HG03045 (cell line): ENCODE measurements around the gene ERAP2.
"Not testable (repeated sequence)": the region's sequence is repeated elsewhere in the genome, so short reads cannot be mapped to it uniquely, and the experiment has no call there.

Experiments
- ATAC-seq: cut with Tn5 transposase; IDR thresholded peaks from one replicate; pipeline ENCODE4 v1.9.1; 2021; ENCODE audit warnings: mild to moderate bottlenecking, moderate library complexity; ENCODE audit not compliant: unreplicated experiment

ERAP2 gene

DNA sequence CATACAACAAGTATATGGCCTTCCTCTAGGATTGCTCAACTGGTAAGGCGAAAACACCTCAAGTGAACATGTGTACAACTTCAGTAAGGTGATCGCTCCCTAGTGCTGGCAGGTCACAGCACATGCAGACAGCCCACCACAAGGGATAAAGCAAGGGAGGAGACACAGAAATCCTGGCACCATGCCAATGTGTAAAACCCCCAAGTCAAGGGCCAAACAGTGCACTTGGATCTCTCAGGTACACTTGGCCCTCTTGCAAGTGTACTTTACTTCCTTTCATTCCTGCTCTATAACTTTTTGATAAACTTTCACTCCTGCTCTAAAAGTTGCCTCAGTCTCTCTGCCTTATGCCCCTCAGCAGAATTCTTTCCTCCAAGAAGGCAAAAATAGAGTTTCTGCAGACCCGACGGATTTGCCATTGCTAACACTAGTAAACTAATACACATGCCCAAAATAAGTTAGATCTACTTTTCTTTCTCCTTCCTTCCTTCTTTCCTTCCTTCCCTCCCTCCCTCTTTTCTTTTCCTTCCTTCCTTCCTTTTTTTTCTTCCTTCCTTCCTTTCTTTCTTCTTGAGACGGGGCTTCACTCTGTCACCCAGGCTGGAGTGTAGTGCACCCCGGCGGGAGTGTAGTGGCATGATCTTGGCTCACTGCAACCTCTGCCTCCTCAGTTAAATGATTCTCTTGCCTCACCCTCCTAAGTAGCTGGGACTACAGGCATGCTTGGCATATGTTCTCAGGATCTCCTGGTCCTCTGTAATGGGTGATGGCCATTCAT lies 52.8 kb downstream of the ERAP2 start:
- no peak for ATAC-seq

- ATAC-seq, result no peak
Measured at GRCh38 chr5:96930058-96930457, 53.8 kb downstream of the ERAP2 start.

GRCh38 chr5:96930589-96930988 lies 54.3 kb downstream of the ERAP2 start:
- no peak for ATAC-seq

GRCh38 chr5:96931037-96931436 lies 54.7 kb downstream of the ERAP2 start:
- not testable (repeated sequence) for ATAC-seq

DNA sequence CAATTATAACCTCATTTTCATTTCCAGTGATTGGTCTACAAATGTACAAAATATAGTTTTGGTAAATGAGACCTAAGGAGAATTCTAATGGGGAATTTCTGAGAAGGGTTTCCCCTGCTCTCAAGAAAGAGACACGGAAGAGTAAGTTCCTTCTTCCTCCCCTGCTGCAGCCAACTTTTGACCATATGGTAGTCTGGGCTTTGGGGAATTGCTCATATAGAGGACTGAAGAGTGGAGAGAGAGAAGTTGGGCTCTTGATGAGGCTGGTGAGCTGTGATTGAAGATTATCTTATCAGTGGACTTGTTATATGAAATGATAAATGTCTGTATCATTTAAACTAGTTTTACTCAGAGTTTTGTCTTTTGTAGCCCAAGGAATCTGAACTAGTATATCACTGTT lies 55.3 kb downstream of the ERAP2 start:
- ATAC-seq, result no peak

DNA sequence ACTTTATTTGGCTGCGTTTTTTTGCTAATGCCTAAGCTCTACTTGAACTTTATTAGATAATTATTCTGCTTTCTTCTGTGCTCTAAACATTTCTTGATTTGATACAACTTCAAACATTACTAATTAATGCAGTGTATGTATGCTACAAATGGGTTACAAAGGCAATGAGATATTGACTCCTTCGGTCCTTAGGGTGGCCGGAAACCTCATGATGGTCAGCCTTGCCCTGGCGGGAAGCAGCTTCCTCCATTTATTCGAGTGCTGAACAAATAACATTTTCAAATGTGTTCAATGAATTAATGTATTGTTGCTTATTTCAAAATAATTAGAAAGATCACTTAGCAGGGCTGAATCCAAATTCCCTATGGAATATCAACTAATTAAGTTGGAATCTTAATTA lies 55.7 kb downstream of the ERAP2 start:
- ATAC-seq, result no peak

DNA sequence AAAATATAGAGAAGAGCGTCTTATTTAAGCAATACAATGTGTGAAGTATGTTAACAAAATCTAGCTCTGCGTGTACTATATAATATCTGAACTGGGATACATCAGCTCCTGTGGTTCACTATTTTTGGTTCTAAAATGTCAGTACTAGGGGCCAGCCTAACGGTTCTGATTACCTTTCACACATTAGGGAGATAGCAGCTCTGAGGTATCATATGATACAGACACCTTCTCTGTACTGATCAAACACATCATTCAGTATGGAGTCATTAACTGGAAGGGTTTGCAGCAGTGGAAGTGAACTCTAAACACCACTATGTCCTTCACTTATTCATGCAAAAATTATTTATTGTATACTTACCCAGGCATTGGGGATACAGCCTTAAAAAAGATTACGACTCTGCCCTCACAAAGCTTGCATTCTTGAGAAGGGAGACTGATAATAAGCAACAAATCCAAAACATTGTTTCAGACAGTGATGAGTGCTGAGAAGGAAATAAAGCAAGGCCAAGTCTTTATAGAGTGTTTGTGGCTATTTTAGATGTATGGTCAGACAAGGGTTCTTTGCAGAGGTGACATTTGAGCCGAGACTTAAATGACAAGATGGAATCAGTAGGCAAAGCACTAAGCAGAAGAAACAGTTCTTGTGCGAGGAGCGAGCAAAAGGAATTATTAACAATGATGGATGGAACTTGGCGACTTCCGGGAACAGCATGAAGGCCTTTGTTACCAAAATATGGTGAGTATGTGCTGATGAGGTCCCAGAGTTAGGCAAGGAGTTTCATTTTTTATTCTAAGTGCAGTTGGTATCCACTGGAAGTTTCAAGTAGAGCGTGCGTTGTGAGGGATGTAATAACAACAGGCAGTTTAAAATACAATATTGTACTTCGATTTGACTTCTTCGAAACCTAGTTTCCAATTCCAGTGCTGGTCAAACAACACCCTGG lies 57.7 kb downstream of the ERAP2 start:
- ATAC-seq, result no peak

DNA sequence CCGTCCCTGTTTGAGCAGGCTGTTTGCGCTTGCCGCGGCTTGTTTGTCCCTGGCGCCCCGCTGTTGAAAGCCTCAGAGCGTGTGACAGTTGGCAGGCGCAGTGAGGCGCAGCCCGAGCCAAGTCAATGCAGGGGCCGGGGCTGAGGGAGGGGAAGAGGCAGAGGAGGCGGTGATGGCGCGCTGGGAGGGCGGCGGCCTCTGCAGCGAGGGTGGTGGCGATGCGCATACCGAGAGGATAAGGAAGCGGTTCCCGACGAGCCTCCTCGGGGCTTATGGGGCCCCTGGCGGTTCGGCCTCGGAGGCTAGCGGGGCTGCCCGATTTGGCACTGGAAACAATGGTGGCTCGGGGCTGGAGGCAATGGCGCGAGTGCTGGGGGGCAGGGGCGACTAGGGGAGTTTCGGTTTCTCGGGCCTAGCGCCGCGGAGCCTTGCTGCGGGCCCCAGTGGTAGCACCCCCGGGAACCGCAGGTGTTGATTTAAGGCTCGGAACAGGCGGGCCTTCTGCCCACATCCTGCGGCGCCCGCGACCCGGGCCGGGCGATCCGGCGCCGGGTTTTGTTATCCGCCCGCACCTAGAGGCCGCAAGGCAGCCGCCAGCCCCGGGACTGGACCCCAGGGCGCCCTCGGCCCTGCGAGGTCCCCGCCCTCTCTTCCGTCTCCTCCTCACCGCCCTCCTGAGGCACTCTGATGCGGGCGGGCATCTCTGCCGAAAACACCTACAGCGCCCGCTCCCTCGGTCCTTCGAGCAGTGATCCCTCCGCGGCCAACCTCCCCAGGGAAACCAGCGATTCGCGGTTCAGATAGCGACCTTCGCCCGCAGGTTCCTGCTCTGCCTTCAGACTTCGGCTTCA lies 58.6 kb downstream of the ERAP2 start:
- peak; percentile 67 for ATAC-seq

DNA sequence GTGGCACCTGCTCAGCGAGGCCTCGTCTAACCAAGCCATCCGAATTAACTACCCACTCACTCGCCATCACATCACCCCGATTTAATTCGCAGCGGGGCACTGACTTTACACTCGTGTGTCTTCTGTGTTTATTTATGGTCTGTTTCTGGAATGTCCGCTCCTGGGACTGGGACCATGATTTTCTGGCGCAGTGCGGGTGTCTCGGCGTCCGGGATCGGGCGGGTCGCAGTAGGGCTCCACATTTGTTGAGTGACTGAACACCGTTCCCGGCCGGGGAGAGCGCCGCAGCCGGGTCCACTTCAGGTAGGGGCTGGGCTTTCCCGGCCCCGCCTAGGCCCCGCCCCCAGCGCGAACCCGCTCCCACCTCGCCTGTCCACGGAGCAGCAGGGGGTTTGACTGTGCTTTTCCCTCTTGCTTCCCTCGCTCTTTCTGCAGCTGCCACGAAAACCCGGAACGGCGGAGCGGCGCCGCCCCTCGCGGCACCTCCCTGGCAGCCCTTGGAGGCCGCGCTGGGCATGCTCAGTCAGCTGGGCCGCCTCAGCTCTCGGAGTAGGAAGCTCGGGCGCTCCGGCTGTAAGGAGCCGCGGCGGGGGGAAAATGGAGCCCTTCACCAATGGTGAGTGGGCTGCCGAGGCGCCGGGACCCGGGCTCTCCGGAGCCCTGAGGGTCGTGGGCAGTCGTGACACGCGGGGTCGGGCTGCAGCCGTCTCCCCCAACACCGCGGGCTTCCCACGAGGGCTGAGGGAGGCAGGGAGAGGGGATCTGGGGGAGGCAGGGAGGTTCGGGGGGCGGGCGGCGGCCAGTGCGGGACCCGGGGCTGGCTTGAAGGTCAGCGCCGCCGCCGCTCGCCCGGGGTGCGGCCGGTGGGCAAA lies 59.5 kb downstream of the ERAP2 start, which contains the start of gene LNPEP:
Gene LNPEP, plus strand, starts transcription at position 522 of the 872 bp plus-strand sequence. Its CDS starts 76 bp downstream, at position 598.
- ATAC-seq, result peak; percentile 63

DNA sequence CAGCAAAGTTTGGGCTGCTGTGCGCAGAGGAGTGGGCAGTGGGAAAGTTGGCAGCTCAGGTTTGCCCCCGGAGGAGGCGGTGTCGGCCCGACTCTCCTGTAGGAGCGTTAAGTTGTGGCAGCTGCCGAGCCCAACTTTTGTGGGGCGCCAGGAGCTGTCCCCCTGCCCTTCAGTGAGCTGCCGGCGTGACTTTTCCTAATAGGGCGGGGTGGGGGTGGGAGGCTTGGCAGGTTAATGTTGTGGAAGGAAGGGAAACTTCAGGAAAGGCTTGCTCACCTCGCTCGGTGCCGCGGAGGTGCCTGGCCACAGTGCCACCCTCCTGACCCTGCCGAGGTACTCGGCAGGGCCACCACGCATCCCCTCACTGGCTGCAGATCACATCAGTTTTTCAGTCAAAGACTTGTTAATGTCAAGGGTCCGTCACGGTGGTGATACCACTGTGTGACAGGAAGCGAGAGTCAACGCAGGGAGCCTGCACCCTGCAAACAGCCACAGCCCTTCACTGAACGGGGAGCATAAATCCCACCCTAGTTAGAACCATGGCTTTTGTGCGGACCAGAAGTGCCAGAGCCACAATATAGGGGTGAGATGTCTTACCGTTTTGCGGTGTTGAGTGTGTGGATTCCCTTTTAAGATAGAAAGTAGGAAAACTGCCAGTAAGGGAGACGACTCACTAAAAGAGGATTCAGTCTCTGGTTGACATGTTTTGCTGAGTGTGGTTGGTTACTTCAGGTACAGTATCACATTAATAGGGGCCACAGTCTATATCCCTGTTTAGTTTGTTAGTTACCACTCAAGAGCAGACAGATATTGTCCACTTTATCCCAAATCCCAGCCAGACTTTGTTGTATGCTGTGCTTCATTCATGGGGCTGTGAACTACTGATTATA lies 60.4 kb downstream of the ERAP2 start:
- ATAC-seq, result peak; percentile 21

GRCh38 chr5:96940586-96940985 lies 64.3 kb downstream of the ERAP2 start:
- no peak for ATAC-seq

DNA sequence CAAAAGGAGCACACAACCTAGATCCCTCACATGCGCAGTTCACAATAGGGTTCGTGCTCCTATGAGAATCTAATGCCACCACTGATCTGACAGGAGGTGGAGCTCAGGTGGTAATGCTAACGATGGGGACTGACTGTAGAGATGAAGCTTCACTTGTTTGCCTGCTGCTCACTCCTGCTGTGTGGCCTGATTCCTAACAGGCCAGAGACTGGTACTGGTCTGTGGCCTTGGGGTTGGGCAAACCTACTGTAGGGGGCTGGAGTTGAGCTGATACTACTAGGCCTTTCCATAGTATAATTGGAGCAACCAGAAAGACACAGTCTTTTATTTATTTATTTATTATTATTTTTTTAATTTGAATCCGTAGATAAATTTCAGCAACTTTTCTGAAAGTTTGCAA lies 64.8 kb downstream of the ERAP2 start:
- ATAC-seq, result no peak

DNA sequence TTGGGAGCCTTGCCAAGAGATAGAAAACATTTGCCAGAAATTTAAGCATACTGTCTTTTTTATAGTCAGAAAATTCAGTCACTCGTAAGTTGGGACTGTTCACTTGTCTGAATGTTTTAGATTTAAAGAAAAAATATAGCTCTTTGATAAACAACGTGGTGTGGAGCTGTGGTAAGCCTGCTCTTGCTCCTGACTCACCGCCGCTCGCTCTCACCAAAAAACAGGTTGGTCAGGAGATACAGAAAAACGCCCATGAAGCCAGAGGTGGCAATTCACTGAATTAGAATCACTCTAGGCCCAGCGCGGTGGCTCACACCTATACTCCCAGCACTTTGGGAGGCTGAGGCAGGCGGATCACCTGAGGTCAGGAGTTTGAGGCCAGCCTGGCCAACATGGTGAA lies 65.8 kb downstream of the ERAP2 start:
- no peak for ATAC-seq

- no peak for ATAC-seq
Measured at GRCh38 chr5:96942911-96943310, 66.6 kb downstream of the ERAP2 start.

GRCh38 chr5:96943799-96944198 lies 67.5 kb downstream of the ERAP2 start:
- no peak for ATAC-seq

GRCh38 chr5:96945144-96945897 lies 69.0 kb downstream of the ERAP2 start:
- no peak for ATAC-seq

- no peak for ATAC-seq
Measured at GRCh38 chr5:96946381-96946780, 70.1 kb downstream of the ERAP2 start.

DNA sequence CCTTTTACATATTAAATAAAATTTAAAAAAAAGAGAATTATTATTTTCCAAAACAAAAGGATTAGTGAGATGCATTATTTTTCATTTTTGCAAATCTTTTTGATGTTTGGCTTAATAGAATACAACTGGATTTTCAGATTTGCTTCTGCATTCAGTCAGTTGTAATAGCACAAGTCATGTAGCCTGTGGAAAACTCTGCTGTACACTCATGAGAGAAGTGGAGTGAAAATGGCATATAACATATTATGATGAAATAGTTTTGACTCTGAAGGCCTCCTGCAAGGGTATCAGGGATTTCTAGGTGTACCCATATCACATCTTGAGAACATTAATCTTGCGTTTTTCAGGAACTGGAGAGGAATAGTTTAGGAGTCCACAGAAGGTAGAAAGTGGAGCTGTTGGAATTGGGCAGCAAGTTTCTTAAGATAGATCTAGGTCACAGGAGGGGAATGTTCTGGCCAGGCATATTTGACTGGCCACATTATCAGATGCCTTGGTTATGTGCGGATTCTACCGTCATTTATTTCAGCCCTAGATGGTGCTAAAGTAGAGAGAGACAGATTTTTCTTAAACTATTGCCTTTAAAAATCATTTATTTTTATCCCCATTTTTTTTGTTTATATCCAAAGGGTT lies 75.9 kb downstream of the ERAP2 start:
- no peak for ATAC-seq
